Tibial nerve (tissue), 4 donors: ENCODE measurements around the gene MED31. TPM values are rescaled to one million over a fixed set of nuclear protein-coding genes. Genes with fewer than 3 reads are reported as not detected.

Experiments used
- DNase-seq, 2 donors: peaks; one replicate each; pipeline ENCODE4 v3.0.0-alpha.2; 2019; ENCODE audit warnings: low spot score in 2 of 2
- H3K27ac ChIP-seq, 4 donors: fragments of 200-600 bp; sonication (generic) in 3 of 4; one replicate each; pipeline ENCODE4 v1.5.1; 2017 to 2019; ENCODE audit warnings: mild to moderate bottlenecking in 1 of 4
- H3K27me3 ChIP-seq, 2 donors: fragments of 200-600 bp; sonication (generic) in 1 of 2; one replicate each; pipeline versions ENCODE4 v1.5.1 to v1.6.0; 2017 to 2019
- H3K36me3 ChIP-seq, 3 donors: fragments of 200-600 bp; sonication (generic); one replicate each; pipeline ENCODE4 v1.5.1; 2018 to 2019
- H3K4me1 ChIP-seq, 4 donors: fragments of 200-600 bp; sonication (generic) in 3 of 4; one replicate each; pipeline ENCODE4 v1.5.1; 2017 to 2019
- H3K4me3 ChIP-seq, 4 donors: fragments of 200-600 bp; sonication (generic) in 3 of 4; one replicate each; pipeline ENCODE4 v1.5.1; 2017 to 2019; ENCODE audit warnings: mild to moderate bottlenecking in 1 of 4, moderate library complexity in 1 of 4
- H3K9me3 ChIP-seq, 4 donors: fragments of 200-600 bp; sonication (generic) in 3 of 4; one replicate each; pipeline ENCODE4 v1.5.1; 2017 to 2019
- CTCF ChIP-seq, 5 experiments: fragments of 200-600 bp in 3 of 5; fragments of 450-650 bp in 2 of 5; sonication (generic) in 3 of 5; IDR thresholded peaks; one replicate each; pipeline ENCODE4 v1.5.1; 2016 to 2019; ENCODE audit warnings: antibody characterized with exemption in 5 of 5, mild to moderate bottlenecking in 3 of 5, moderate library complexity in 2 of 5
- EP300 ChIP-seq, 2 donors: sonication (generic); formaldehyde crosslinking; IDR thresholded peaks; one replicate each; pipeline ENCODE4 v1.6.1; 2017; ENCODE audit warnings: antibody characterized with exemption in 2 of 2, mild to moderate bottlenecking in 1 of 2
- POLR2A ChIP-seq, 2 donors: fragments of 450-650 bp; IDR thresholded peaks; one replicate each; pipeline ENCODE4 v1.6.1; 2017; ENCODE audit warnings: antibody characterized with exemption in 2 of 2, mild to moderate bottlenecking in 2 of 2, moderate library complexity in 2 of 2
- WGBS, 2 donors: methylation state at CpG; one replicate each; pipeline ENCODE4 v1.1.5; 2018; 5-methylcytosine and 5-hydroxymethylcytosine counted together
- total RNA-seq, 4 donors: library from RNA; depleted of rRNA; stranded (reverse); fragments of >200 nt; gene quantifications; one replicate each; pipeline ENCODE4 v1.1.0, GENCODE V29; 2016

Gene MED31
- total RNA-seq, 4 donors from 2014 or later = 4.5 to 12.6 (median 6.6) TPM

GRCh38 chr17:6670999-6671398 lies 19.6 kb upstream of the MED31 start:
- Histone ChIP-seq H3K27me3 (peaks cover 0 to 23% of the 10 kb centered on the region in 2 donors), H3K4me1 (peaks cover 0 to 6% (median 0%) of the 10 kb centered on the region in 4 donors), H3K4me3 (no peak overlapping the region), H3K36me3 (no peaks in the 10 kb centered on the region), H3K9me3 (no peaks in the 10 kb centered on the region), H3K27ac (no peak overlapping the region)
- 80 to 91% methylated on average over 6 of the region's 6 CpGs for WGBS, 2 donors
- DNase-seq = no peak
- no peak for TF ChIP-seq EP300 (IDR thresholded peaks at IDR 0.05)
- TF ChIP-seq CTCF (IDR thresholded peaks at IDR 0.05) = no peak
- no peak for TF ChIP-seq POLR2A (IDR thresholded peaks at IDR 0.05)

GRCh38 chr17:6670571-6670970 lies 19.2 kb upstream of the MED31 start:
- H3K9me3 ChIP-seq = no peaks in the 10 kb centered on the region
- no peak for DNase-seq
- peaks cover 0 to 8% (median 0%) of the 10 kb centered on the region in 4 donors for H3K4me1 ChIP-seq
- no peak overlapping the region for H3K4me3 ChIP-seq
- peaks cover 0 to 23% of the 10 kb centered on the region in 2 donors for H3K27me3 ChIP-seq
- H3K36me3 ChIP-seq = no peaks in the 10 kb centered on the region
- H3K27ac ChIP-seq = no peak overlapping the region
- WGBS, 2 donors = 87 to 88% methylated on average over 8 of the region's 8 CpGs
- no peak for TF ChIP-seq CTCF (IDR thresholded peaks at IDR 0.05)
- TF ChIP-seq POLR2A (IDR thresholded peaks at IDR 0.05) = no peak
- TF ChIP-seq EP300 (IDR thresholded peaks at IDR 0.05) = no peak

- Histone ChIP-seq H3K27ac (no peak overlapping the region), H3K36me3 (no peaks in the 10 kb centered on the region), H3K4me3 (no peak overlapping the region), H3K4me1 (peaks cover 0 to 8% (median 0%) of the 10 kb centered on the region in 4 donors), H3K27me3 (peaks cover 0 to 23% of the 10 kb centered on the region in 2 donors), H3K9me3 (no peaks in the 10 kb centered on the region)
- 67 to 71% methylated on average over 10 of the region's 10 CpGs for WGBS, 2 donors
- TF ChIP-seq CTCF (IDR thresholded peaks at IDR 0.05) (no peak), EP300 (IDR thresholded peaks at IDR 0.05) (no peak), POLR2A (IDR thresholded peaks at IDR 0.05) (no peak)
- DNase-seq = no peak
Measured at GRCh38 chr17:6669479-6670212, 18.2 kb upstream of the MED31 start.

- 46 to 47% methylated on average over 14 of the region's 14 CpGs for WGBS, 2 donors
- no peaks in the 10 kb centered on the region for H3K9me3 ChIP-seq
- H3K4me1 ChIP-seq = peaks cover 0 to 8% (median 0%) of the 10 kb centered on the region in 4 donors
- TF ChIP-seq EP300 (IDR thresholded peaks at IDR 0.05) (no peak), POLR2A (IDR thresholded peaks at IDR 0.05) (no peak), CTCF (IDR thresholded peaks at IDR 0.05) (no peak)
- no peak for DNase-seq
- H3K27me3 ChIP-seq = peaks cover 0 to 23% of the 10 kb centered on the region in 2 donors
- no peaks in the 10 kb centered on the region for H3K36me3 ChIP-seq
- H3K4me3 ChIP-seq = no peak overlapping the region
- no peak overlapping the region for H3K27ac ChIP-seq
Measured at GRCh38 chr17:6668727-6669425, 17.5 kb upstream of the MED31 start.

GRCh38 chr17:6668219-6668618 lies 16.8 kb upstream of the MED31 start:
- no peaks in the 10 kb centered on the region for H3K9me3 ChIP-seq
- peaks cover 0 to 8% (median 0%) of the 10 kb centered on the region in 4 donors for H3K4me1 ChIP-seq
- H3K27ac ChIP-seq = no peak overlapping the region
- DNase-seq = no peak
- TF ChIP-seq POLR2A (IDR thresholded peaks at IDR 0.05) = no peak
- no peak for TF ChIP-seq EP300 (IDR thresholded peaks at IDR 0.05)
- TF ChIP-seq CTCF (IDR thresholded peaks at IDR 0.05) = no peak
- H3K36me3 ChIP-seq = no peaks in the 10 kb centered on the region
- no peak overlapping the region for H3K4me3 ChIP-seq
- 78 to 79% methylated on average over 17 of the region's 17 CpGs for WGBS, 2 donors
- peaks cover 0 to 23% of the 10 kb centered on the region in 2 donors for H3K27me3 ChIP-seq
